ENCODE data around the gene FAM111B. TPM values are rescaled to one million over a fixed set of nuclear protein-coding genes. Genes with fewer than 3 reads are reported as not detected.

The FAM111B gene
- total and polyA plus RNA-seq, 2 of the 4 experiments (the other 2 are of a cell fraction): 3.2 to 9.3 TPM

DNA sequence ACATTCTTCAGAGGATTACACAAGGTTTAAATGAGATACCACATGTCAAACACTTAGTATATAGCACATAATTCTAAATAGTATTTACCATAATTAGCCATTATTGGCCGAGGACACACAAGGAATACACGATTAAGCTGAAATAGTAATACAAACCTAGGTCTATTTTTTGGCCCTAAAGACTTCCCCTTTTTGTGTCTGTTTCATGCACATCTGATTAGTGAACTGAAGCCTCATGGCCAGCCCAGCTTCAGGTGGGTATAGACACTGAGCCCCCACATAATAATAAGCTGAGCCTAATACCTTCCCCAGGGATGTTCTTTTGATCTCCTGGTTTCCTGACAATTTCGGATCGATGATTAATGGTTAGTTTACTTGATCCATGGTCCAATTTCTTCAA, 18.9 kb upstream of the FAM111B start:
- no peak overlapping the region for H3K18ac ChIP-seq (ENCODE audit: low read depth, low read length)
- H3K4me3 ChIP-seq (ENCODE audit: insufficient read depth, low read depth, low read length): no peak overlapping the region
- dilution Hi-C loops (cut with HindIII; ENCODE audit: low sequenced_read_pairs, unreplicated experiment): no loop called here
- H3K4me1 ChIP-seq (ENCODE audit: control insufficient read depth, insufficient read depth, low read length): no peaks in the 10 kb centered on the region
- H3K27ac ChIP-seq (ENCODE audit: insufficient read depth, low read length): no peak overlapping the region
- H3K4ac ChIP-seq (ENCODE audit: low read depth, low read length): no peak overlapping the region
- H3K4me2 ChIP-seq (ENCODE audit: low read depth, low read length): no peak overlapping the region
- intact Hi-C loops (cut with micrococcal nuclease): no loop called here
- no peak overlapping the region for H4K5ac ChIP-seq (ENCODE audit: low read depth, low read length)
- no peak overlapping the region for H2AFZ ChIP-seq (replicated peaks; ENCODE audit: low read length, poor library complexity)
- no TSS peak for BruUV-seq (replicated peaks)
- ATAC-seq (ENCODE audit: low read depth) (no peak), DNase-seq (no peak)
- no peaks in the 10 kb centered on the region for H4K20me1 ChIP-seq (ENCODE audit: insufficient read depth, low read length)
- no peaks in the 10 kb centered on the region for H3K9me1 ChIP-seq (ENCODE audit: insufficient read depth, low read length)
- no peaks in the 10 kb centered on the region for H3K79me1 ChIP-seq (ENCODE audit: low read depth in 1 of 2, low read length in 2 of 2)
- H3K9ac ChIP-seq (ENCODE audit: low read depth, low read length): no peak overlapping the region
- no peak overlapping the region for H4K8ac ChIP-seq (ENCODE audit: low read depth in 2 of 2, low read length in 2 of 2)
- H3K36me3 ChIP-seq (ENCODE audit: control insufficient read depth, insufficient read depth, low read length): no peaks in the 10 kb centered on the region
- H3K9me3 ChIP-seq (ENCODE audit: control insufficient read depth, insufficient read depth, low read length): no peaks in the 10 kb centered on the region
- H2AK9ac ChIP-seq (replicated peaks; ENCODE audit: low read depth, low read length, poor library complexity): no peak overlapping the region
- no peak overlapping the region for H3K23ac ChIP-seq (ENCODE audit: low read depth, low read length)
- WGBS, 2 experiments (ENCODE audit: extremely low coverage in 2 of 2, insufficient read length in 1 of 2): no CpG with 5 or more reads among the region's 4 CpGs
- ChIA-PET CTCF (interaction anchor here (1.2 kb wide), 1 partner anchor 70 kb away, joined by 4 read pairs; no protein-coding TSS in a partner anchor), POLR2A (ENCODE audit: unreplicated experiment) (no interaction called here)
- in situ Hi-C loops (cut with MboI; ENCODE audit: low sequenced_read_pairs): no loop called here
- no peak overlapping the region for H2BK15ac ChIP-seq (ENCODE audit: low read depth, low read length)
- H2BK20ac ChIP-seq (ENCODE audit: low read depth, low read length): no peak overlapping the region
- H3K56ac ChIP-seq (ENCODE audit: extremely low read depth, insufficient read depth, low read length): no peak overlapping the region
- H2AK5ac ChIP-seq (ENCODE audit: low read depth, low read length): no peak overlapping the region
- H4K91ac ChIP-seq (ENCODE audit: insufficient read depth, low read depth, low read length): no peak overlapping the region
- TF ChIP-seq RCOR1 (IDR thresholded peaks at IDR 0.05; ENCODE audit: insufficient replicate concordance, low read length) (no peak), CHD1 (IDR thresholded peaks at IDR 0.05; ENCODE audit: low read depth, low read length) (no peak), CEBPB (IDR thresholded peaks at IDR 0.05; ENCODE audit: low read depth, low read length) (no peak), POLR2A (IDR thresholded peaks at IDR 0.05; ENCODE audit: low read depth, low read length) (no peak), NFE2L2 (IDR thresholded peaks at IDR 0.05; ENCODE audit: low read depth, low read length) (no peak)
- TF ChIP-seq, protein P1, sequence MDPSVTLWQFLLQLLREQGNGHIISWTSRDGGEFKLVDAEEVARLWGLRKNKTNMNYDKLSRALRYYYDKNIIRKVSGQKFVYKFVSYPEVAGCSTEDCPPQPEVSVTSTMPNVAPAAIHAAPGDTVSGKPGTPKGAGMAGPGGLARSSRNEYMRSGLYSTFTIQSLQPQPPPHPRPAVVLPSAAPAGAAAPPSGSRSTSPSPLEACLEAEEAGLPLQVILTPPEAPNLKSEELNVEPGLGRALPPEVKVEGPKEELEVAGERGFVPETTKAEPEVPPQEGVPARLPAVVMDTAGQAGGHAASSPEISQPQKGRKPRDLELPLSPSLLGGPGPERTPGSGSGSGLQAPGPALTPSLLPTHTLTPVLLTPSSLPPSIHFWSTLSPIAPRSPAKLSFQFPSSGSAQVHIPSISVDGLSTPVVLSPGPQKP (IDR thresholded peaks at IDR 0.05; ENCODE audit: borderline replicate concordance, low read depth, low read length): no peak
- TF ChIP-seq, protein P2, sequence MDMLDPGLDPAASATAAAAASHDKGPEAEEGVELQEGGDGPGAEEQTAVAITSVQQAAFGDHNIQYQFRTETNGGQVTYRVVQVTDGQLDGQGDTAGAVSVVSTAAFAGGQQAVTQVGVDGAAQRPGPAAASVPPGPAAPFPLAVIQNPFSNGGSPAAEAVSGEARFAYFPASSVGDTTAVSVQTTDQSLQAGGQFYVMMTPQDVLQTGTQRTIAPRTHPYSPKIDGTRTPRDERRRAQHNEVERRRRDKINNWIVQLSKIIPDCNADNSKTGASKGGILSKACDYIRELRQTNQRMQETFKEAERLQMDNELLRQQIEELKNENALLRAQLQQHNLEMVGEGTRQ (IDR thresholded peaks at IDR 0.05; ENCODE audit: low read depth, low read length): no peak
- TF ChIP-seq, protein P3, sequence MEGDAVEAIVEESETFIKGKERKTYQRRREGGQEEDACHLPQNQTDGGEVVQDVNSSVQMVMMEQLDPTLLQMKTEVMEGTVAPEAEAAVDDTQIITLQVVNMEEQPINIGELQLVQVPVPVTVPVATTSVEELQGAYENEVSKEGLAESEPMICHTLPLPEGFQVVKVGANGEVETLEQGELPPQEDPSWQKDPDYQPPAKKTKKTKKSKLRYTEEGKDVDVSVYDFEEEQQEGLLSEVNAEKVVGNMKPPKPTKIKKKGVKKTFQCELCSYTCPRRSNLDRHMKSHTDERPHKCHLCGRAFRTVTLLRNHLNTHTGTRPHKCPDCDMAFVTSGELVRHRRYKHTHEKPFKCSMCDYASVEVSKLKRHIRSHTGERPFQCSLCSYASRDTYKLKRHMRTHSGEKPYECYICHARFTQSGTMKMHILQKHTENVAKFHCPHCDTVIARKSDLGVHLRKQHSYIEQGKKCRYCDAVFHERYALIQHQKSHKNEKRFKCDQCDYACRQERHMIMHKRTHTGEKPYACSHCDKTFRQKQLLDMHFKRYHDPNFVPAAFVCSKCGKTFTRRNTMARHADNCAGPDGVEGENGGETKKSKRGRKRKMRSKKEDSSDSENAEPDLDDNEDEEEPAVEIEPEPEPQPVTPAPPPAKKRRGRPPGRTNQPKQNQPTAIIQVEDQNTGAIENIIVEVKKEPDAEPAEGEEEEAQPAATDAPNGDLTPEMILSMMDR (conservative IDR thresholded peaks at IDR 0.05; ENCODE audit: low read depth, low read length): no peak
- no peak overlapping the region for H2BK5ac ChIP-seq (ENCODE audit: low read depth, low read length, poor library complexity, severe bottlenecking)
- no peak overlapping the region for H3K14ac ChIP-seq (replicated peaks; ENCODE audit: low read depth, low read length)
- no peak overlapping the region for H2BK120ac ChIP-seq (ENCODE audit: low read depth, low read length)
- H3K27me3 ChIP-seq (ENCODE audit: control insufficient read depth, insufficient read depth, low read length): peaks cover 2% of the 10 kb centered on the region
